ENCODE measurements around the gene SUGCT.

Gene SUGCT

GRCh38 chr7:40828686-40829600, 694.1 kb downstream of the SUGCT start:
- no peak for DNase-seq (ENCODE audit: low read depth)

GRCh38 chr7:40833191-40833887, 698.5 kb downstream of the SUGCT start:
- DNase-seq (ENCODE audit: low read depth): no peak

GRCh38 chr7:40833888-40834234, 699.1 kb downstream of the SUGCT start:
- no peak for DNase-seq (ENCODE audit: low read depth)

DNA sequence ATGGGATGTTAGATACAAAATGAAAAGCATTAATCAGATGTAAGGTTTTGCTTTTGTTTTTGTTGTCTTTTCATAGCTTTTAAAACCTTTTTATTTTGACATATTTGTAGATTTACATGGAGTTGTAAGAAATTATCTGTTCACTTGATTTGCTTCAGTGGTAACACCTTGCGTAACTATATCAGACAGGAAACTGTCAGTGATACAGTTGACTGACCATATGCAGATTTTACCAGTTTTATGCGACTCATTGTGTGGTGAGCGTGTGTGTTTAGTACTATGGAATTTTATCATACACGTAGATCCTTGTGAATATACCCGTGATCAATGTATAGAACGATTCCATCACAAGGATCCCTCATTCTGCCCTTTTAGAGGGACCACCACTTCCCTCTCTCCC, 701.4 kb downstream of the SUGCT start:
- DNase-seq (ENCODE audit: low read depth): no peak

- DNase-seq (ENCODE audit: low read depth): no peak
These were observed 705.1 kb downstream of the SUGCT start for GRCh38 chr7:40839881-40840280.

DNA sequence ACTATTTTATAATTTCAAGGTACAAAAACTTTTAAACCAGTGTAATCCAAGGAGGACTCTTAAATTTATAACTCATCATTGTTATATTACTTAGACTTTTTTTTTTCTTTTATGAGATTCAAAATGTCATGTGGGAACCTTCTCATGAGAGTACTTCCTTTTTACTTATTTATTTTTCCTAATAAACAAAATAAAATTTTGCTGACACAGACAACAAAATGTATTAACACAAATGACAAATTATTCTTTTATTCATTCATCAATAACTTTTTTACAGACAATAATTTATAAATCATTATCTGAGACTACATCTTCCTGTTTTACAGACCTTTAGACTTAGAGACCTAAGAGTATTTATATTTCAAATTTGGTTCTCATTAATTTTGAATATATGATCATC, 706.2 kb downstream of the SUGCT start:
- DNase-seq (ENCODE audit: low read depth): no peak

DNA sequence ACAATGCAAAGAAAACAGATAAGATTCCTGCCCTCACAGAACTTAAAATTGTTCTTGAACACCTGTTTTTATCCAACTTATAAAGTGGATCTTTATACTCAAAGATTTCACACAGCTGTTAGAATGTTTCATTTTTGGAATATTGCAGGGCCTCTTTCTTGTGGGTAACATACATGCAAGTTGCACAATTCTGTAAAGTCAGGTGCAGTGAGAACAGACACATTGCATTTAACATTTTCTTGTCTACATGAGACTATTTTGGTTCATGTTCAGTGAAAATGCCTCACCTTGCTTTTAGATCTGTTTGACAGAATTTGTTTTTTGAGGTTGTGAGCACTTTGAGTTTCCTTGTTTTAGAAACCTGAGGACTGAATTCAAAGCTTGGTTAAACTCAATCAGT, 707.8 kb downstream of the SUGCT start:
- no peak for DNase-seq (ENCODE audit: low read depth)

GRCh38 chr7:40843338-40843985, 708.7 kb downstream of the SUGCT start:
- DNase-seq (ENCODE audit: low read depth): no peak

DNA sequence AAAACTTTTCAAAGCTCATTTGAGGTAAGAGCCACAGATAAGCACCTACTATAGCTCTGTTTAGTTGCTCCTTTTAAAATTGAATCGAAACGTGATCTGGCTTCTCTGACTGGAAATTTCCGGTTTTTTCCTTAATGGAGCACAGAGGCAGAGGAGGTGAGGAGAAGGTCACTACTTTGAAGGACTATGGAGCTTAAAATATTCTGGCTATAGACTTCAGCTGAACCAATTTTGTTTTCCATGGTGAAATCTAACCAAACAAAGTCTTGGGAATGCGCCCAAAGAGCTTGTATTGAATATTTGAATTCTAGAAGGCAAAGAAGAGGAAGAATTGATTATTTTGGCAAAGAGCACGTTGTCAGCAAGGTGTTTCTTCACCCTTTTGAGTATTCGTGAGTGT, 711.1 kb downstream of the SUGCT start:
- no peak for DNase-seq (ENCODE audit: low read depth)

DNA sequence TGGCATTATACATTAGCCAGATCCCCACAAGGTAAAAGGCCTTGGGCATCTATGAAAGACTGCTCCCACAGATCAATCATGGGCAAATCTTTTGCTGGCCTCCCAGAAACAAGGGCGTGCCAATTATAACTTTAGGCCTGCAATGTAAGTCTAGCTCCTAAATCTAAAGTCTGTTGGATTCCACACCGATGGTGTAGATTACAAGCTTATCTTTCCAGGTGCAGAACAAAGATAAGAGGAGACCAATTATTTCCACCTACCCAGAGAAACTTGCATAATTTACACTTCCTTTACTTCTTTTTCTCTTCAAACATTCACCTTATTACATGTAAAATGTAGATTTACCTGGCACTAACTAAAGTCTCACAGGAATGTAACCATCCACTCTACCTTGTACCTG, 713.1 kb downstream of the SUGCT start:
- DNase-seq (ENCODE audit: low read depth): no peak

- DNase-seq (ENCODE audit: low read depth): no peak
These were observed 713.9 kb downstream of the SUGCT start for GRCh38 chr7:40848541-40849221.

DNA sequence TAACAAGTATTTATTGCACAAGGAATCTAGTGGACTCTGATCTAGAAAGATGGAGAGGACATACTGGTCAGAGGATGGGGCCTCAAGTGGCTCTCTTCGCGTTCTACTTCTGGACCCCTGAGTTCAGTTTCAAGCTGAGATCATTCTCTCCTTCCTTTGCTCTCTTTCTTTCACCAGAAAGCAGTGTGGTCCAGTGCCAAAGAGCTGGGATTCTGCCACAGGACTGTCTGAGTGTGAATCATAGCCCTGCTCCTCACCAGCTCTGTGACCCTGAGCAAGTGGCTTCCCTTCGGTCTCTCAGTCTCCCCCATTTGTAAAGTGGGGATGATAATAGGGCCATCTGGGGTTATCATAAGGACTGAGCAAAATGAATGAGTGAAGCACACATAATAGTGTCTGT, 715.2 kb downstream of the SUGCT start:
- DNase-seq (ENCODE audit: low read depth): no peak

- no peak for DNase-seq (ENCODE audit: low read depth)
These were observed 716.2 kb downstream of the SUGCT start for GRCh38 chr7:40851001-40851400.

- no peak for DNase-seq (ENCODE audit: low read depth)
These were observed 724.3 kb downstream of the SUGCT start for GRCh38 chr7:40859076-40859475.

DNA sequence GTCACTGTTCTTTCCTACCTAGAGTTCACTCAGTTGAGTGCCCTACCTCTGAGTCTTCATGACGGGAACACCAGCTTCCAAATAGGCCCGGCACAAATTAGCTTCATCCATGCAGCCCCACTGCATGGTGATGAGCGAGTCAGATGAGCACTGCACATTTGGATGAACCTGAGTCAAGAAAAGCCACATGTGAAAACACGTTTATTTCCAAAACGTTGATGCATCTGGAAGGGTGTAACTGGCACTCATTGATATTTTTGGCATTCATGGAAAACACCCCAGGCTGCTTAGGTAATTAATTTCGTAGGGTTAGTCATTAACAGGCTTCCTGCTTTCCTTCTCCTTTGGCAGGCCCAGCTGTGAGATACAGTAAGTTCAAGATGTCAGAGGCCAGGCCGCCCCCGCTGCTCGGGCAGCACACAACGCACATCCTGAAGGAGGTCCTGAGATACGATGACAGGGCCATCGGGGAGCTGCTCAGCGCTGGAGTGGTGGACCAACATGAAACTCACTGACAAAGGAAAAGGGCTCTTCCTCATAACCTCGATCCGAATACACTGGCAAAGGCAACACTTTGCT, 725.2 kb downstream of the SUGCT start:
- no peak for DNase-seq (ENCODE audit: low read depth)

- DNase-seq (ENCODE audit: low read depth): no peak
These were observed 730.8 kb downstream of the SUGCT start for GRCh38 chr7:40865441-40866233.

- no peak for DNase-seq (ENCODE audit: low read depth)
These were observed 731.8 kb downstream of the SUGCT start for GRCh38 chr7:40866601-40867000.

GRCh38 chr7:40870108-40870507, 735.3 kb downstream of the SUGCT start:
- DNase-seq (ENCODE audit: low read depth): no peak

- DNase-seq (ENCODE audit: low read depth): no peak
These were observed 738.4 kb downstream of the SUGCT start for GRCh38 chr7:40873248-40873647.

DNA sequence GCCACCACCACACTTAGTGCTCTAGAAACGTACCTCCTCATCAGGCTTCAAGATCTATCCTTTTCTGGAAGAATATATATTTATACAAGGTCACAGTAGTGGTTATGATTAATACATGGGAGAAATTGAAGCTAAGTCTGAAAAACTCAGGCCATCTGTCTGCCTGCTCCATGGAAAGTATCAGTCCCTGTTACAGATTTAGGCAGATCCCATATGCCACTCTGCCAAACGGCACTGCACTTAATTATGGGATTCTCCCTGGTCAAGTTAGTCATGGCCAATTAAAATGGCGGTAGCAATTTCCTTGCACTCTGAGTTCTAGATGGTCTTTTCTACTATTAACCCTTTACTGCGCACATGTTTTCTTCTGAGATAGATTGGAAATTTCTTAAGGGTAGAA, 740.0 kb downstream of the SUGCT start:
- DNase-seq (ENCODE audit: low read depth): no peak

- no peak for DNase-seq (ENCODE audit: low read depth)
These were observed 741.8 kb downstream of the SUGCT start for GRCh38 chr7:40876601-40877000.
